MM.1S (cell line): ENCODE results near the gene MYH11.

Source experiments
- DNase-seq: peaks from one replicate; pipeline ENCODE4 v3.0.0-alpha.2; 2015
- H2AFZ ChIP-seq: fragments of 300-600 bp; sonication (generic); 2 replicates; pipeline ENCODE4 v1.6.0; 2016; ENCODE audit warnings: antibody characterized with exemption, low read length
- H3F3A ChIP-seq: fragments of 300-600 bp; sonication (generic); 2 replicates; pipeline ENCODE4 v1.6.1; 2016; ENCODE audit warnings: mild to moderate bottlenecking, antibody characterized with exemption, low read length, moderate library complexity, mixed read lengths; ENCODE audit not compliant: insufficient read depth
- H3K27ac ChIP-seq: fragments of 300-600 bp; sonication (generic); 2 replicates; pipeline ENCODE4 v1.5.1; 2016; ENCODE audit warnings: mild to moderate bottlenecking, low read length
- H3K27me3 ChIP-seq: fragments of 300-600 bp; sonication (generic); replicated peaks from 2 replicates; pipeline ENCODE4 v1.6.0; 2016; ENCODE audit warnings: low read length; ENCODE audit not compliant: insufficient read depth
- H3K36me3 ChIP-seq: fragments of 300-600 bp; sonication (generic); replicated peaks from 2 replicates; pipeline ENCODE4 v1.6.1; 2016; ENCODE audit warnings: mild to moderate bottlenecking, low read length, mixed read lengths; ENCODE audit not compliant: insufficient read depth
- H3K4me1 ChIP-seq: fragments of 300-600 bp; sonication (generic); 2 replicates; pipeline ENCODE4 v1.6.1; 2016; ENCODE audit warnings: low read length, mixed read lengths
- H3K4me2 ChIP-seq: fragments of 300-600 bp; sonication (generic); 2 replicates; pipeline ENCODE4 v1.6.0; 2016; ENCODE audit warnings: low read depth, low read length
- H3K4me3 ChIP-seq: fragments of 300-600 bp; sonication (generic); 2 replicates; pipeline ENCODE4 v1.5.1; 2016; ENCODE audit warnings: low read length, mixed read lengths
- H3K79me2 ChIP-seq: fragments of 300-600 bp; sonication (generic); 2 replicates; pipeline ENCODE4 v1.6.1; 2016; ENCODE audit warnings: mixed run types, low read length, mixed read lengths
- H3K9ac ChIP-seq: fragments of 300-600 bp; sonication (generic); 2 replicates; pipeline ENCODE4 v1.6.1; 2016; ENCODE audit warnings: low read length, mixed read lengths
- H3K9me2 ChIP-seq: fragments of 300-600 bp; sonication (generic); replicated peaks from 2 replicates; pipeline ENCODE4 v1.6.1; 2016; ENCODE audit warnings: mild to moderate bottlenecking, low read length, mixed read lengths; ENCODE audit not compliant: insufficient read depth
- H3K9me3 ChIP-seq: fragments of 300-600 bp; sonication (generic); replicated peaks from 2 replicates; pipeline ENCODE4 v1.6.1; 2016; ENCODE audit warnings: mild to moderate bottlenecking, low read length, mixed read lengths; ENCODE audit not compliant: insufficient read depth
- H4K20me1 ChIP-seq: fragments of 300-600 bp; sonication (generic); 2 replicates; pipeline ENCODE4 v1.6.1; 2016; ENCODE audit warnings: mild to moderate bottlenecking, low read length, moderate library complexity, mixed read lengths; ENCODE audit not compliant: insufficient read depth
- EZH2 ChIP-seq: fragments of 300-600 bp; sonication (generic); optimal IDR thresholded peaks from 2 replicates; pipeline ENCODE3; 2017; ENCODE audit warnings: low read depth, mild to moderate bottlenecking, antibody characterized with exemption, low read length, mixed read lengths
- EZH2phosphoT487 ChIP-seq: fragments of 300-600 bp; sonication (generic); IDR thresholded peaks from 2 replicates; pipeline ENCODE4 v1.6.1; 2018; ENCODE audit warnings: antibody characterized with exemption, low read length
- TF ChIP-seq, protein P1 (sequence below): fragments of 300-600 bp; sonication (generic); IDR thresholded peaks from 2 replicates; pipeline ENCODE4 v1.5.1; 2016; ENCODE audit warnings: antibody characterized with exemption, low read length, mixed read lengths

The MYH11 gene

DNA sequence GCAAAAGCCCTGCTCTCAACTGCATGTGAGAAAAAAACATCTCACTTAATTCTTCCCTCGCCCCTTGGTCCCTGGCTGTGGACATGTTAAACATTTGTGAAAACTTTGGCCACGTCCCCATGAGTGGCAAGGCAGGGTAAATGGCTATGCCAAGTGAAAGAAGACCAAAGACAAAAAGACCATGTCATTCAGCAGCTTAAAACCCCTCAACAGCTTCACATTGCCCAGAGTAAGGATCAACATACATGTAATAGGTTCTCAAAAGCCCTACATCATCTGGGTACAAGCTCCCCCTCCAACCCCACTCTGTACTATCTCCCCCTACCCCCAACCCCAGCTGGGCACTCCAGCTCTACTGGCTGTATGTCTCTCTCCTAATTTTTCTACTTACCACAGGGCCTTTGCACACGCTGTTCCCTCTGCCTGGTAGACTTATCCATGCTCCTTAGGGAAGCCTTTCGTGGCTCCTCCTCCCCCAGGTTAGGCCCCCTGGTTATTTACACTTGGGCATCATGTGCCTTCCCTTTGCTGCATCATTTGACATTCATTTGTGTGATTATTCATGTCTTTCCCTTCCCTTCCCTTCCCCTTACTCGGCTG lies 131.1 kb downstream of the MYH11 start:
- H3K36me3 ChIP-seq: 0 out of 2 replicates have a peak, but pooled peaks cover 5% of the 10 kb centered on the region
- H3K4me3 ChIP-seq: no peak overlapping the region
- no peaks in the 10 kb centered on the region for H4K20me1 ChIP-seq
- no peaks in the 10 kb centered on the region for H3K9me3 ChIP-seq
- TF ChIP-seq EZH2phosphoT487: no peak
- TF ChIP-seq EZH2: no peak
- TF ChIP-seq, protein P1, sequence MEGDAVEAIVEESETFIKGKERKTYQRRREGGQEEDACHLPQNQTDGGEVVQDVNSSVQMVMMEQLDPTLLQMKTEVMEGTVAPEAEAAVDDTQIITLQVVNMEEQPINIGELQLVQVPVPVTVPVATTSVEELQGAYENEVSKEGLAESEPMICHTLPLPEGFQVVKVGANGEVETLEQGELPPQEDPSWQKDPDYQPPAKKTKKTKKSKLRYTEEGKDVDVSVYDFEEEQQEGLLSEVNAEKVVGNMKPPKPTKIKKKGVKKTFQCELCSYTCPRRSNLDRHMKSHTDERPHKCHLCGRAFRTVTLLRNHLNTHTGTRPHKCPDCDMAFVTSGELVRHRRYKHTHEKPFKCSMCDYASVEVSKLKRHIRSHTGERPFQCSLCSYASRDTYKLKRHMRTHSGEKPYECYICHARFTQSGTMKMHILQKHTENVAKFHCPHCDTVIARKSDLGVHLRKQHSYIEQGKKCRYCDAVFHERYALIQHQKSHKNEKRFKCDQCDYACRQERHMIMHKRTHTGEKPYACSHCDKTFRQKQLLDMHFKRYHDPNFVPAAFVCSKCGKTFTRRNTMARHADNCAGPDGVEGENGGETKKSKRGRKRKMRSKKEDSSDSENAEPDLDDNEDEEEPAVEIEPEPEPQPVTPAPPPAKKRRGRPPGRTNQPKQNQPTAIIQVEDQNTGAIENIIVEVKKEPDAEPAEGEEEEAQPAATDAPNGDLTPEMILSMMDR: no peak
- H3K9me2 ChIP-seq: no peaks in the 10 kb centered on the region
- no peaks in the 10 kb centered on the region for H3K79me2 ChIP-seq
- no peaks in the 10 kb centered on the region for H3F3A ChIP-seq
- H3K4me2 ChIP-seq: no peak overlapping the region
- no peak overlapping the region for H3K9ac ChIP-seq
- no peaks in the 10 kb centered on the region for H3K27me3 ChIP-seq
- DNase-seq: no peak
- no peaks in the 10 kb centered on the region for H3K4me1 ChIP-seq
- no peak overlapping the region for H3K27ac ChIP-seq
- H2AFZ ChIP-seq: no peak overlapping the region

DNA sequence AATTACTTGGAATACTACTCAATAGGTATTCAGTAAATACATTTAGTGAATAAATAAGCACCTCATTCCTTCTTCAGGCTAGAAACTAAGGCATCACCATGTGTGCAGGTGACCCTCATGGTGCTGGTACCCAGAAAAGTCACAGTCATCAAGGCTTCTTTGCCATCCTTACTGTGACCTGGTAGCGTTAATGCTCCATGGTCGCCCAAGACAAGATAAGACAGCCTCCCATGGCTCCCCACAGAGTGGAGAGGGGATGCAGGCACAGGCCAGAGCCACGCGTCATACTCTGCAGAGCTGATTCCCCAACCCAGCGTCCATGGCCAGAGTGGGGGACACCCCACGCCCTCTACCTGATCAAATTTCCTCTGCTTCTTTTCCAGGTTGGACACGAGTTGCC lies 133.0 kb downstream of the MYH11 start:
- Histone ChIP-seq H3K79me2 (no peaks in the 10 kb centered on the region), H3K4me3 (no peak overlapping the region), H3K9me3 (no peaks in the 10 kb centered on the region), H3K36me3 (0 out of 2 replicates have a peak, but pooled peaks cover 5% of the 10 kb centered on the region), H3F3A (no peaks in the 10 kb centered on the region), H4K20me1 (no peaks in the 10 kb centered on the region), H3K9me2 (no peaks in the 10 kb centered on the region), H3K4me1 (no peaks in the 10 kb centered on the region), H3K27ac (no peak overlapping the region), H2AFZ (no peak overlapping the region), H3K27me3 (no peaks in the 10 kb centered on the region), H3K9ac (no peak overlapping the region), H3K4me2 (no peak overlapping the region)
- DNase-seq: no peak
- TF ChIP-seq, protein P1: no peak
- TF ChIP-seq EZH2phosphoT487 (no peak), EZH2 (no peak)

DNA sequence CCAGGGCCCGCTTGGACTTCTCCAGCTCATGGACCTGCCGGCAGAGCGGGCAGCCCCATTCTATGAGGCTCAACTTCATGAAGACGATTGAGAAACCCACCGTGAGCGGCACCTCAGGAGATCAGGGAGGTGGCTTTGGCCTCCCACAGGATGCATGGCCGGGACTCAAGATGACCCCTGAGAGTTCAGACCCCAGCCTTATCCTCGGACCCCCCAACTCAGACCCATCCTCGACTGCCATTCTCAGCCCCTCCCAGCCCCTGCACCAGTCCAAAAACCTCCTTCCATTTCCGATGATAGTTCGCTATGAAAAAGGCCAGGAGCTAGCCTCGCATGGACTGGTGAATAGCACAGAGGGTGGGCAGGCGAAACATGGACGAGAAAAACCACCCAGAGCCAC lies 135.8 kb downstream of the MYH11 start:
- no peak for DNase-seq
- Histone ChIP-seq H3K9me2 (no peaks in the 10 kb centered on the region), H4K20me1 (no peaks in the 10 kb centered on the region), H3K9me3 (no peaks in the 10 kb centered on the region), H3K36me3 (0 out of 2 replicates have a peak, but pooled peaks cover 5% of the 10 kb centered on the region), H3K4me1 (no peaks in the 10 kb centered on the region), H3K4me3 (no peak overlapping the region), H3F3A (no peaks in the 10 kb centered on the region), H3K4me2 (no peak overlapping the region), H2AFZ (no peak overlapping the region), H3K27ac (no peak overlapping the region), H3K9ac (no peak overlapping the region), H3K27me3 (no peaks in the 10 kb centered on the region), H3K79me2 (no peaks in the 10 kb centered on the region)
- TF ChIP-seq EZH2phosphoT487 (no peak), EZH2 (no peak)
- TF ChIP-seq, protein P1: no peak
